HG03280 (cell line): ENCODE measurements around the gene XG.

Experiments used
- ATAC-seq: cut with Tn5 transposase; IDR thresholded peaks from one replicate; pipeline ENCODE4 v1.9.1; 2021; ENCODE audit warnings: mild to moderate bottlenecking, moderate library complexity; ENCODE audit not compliant: unreplicated experiment

Gene XG

DNA sequence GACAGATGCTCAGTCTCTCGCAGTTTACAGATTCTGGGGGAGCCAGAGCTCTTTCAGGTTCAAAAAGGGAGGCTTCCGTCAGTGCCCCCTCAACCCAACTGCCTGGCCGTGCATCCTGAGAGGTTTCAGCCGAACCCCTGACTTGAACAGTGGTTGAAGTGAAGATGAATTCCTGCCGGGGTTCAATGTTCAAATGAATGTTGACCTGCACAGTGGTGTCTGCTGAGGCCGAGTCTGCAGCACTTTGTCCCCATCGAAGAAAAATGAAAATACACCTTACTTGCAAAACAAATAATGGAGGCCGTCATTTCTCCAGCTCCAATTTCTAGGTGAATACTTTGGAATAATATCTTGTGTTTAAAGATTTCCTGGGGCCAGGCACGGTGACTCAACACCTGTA, 110.6 kb downstream of the XG start:
- ATAC-seq, result no peak

DNA sequence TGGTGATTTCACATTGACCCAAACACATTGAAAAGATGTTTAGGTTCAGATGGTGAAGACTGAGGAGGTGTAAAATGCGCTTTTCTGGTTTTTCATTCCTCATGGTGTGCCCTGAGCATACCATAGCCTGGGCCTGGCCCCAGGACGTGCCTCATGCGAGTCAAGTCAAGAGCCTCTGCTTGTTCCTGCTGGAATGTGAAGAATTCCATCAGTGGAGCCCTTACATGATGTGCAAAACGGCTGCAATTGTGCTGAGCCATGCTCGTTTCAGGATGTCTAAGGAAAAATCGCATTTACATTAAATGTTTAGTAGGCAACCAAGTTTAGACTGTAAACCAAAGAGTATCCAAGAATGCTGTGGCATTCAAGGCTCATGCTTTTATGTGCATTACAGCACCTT, 111.8 kb downstream of the XG start:
- no peak for ATAC-seq
